ENCODE results near the gene TCEA3.

- no peak for TF ChIP-seq FOXM1 (IDR thresholded peaks at IDR 0.05; ENCODE audit: borderline replicate concordance)
- no peak for TF ChIP-seq BHLHE40 (IDR thresholded peaks at IDR 0.05; ENCODE audit: borderline replicate concordance)
- TF ChIP-seq L3MBTL2 (conservative IDR thresholded peaks at IDR 0.05): peak; percentile 31; the same call in 1 of the 2 replicates
- TF ChIP-seq ELF4 (IDR thresholded peaks at IDR 0.05): peak; percentile 22; the same call in 1 of the 2 replicates
- TF ChIP-seq SUZ12 (IDR thresholded peaks at IDR 0.05): no peak
- TF ChIP-seq ZNF384 (IDR thresholded peaks at IDR 0.05): no peak
- TF ChIP-seq FOXA1 (IDR thresholded peaks at IDR 0.05): no peak
- TF ChIP-seq PKNOX1 (IDR thresholded peaks at IDR 0.05): no peak
- no peak for TF ChIP-seq FOXK2 (IDR thresholded peaks at IDR 0.05)
- no peak for TF ChIP-seq LEF1 (IDR thresholded peaks at IDR 0.05; ENCODE audit: borderline replicate concordance)
- no peak for TF ChIP-seq TARDBP (IDR thresholded peaks at IDR 0.05)
- TF ChIP-seq SP1 (IDR thresholded peaks at IDR 0.05): no peak
Observed at GRCh38 chr1:23368562-23369334, 55.8 kb downstream of the TCEA3 start.
